Panc1 (cell line): ENCODE results near the gene SLC16A7. TPM values are rescaled to one million over a fixed set of nuclear protein-coding genes. Genes with fewer than 3 reads are reported as not detected.

ENCODE experiments used
- ATAC-seq: fragments of 200-7000 bp; cut with Tn5 transposase; 2 replicates; pipeline ENCODE4 v1.9.1; 2020; ENCODE audit warnings: mild to moderate bottlenecking, moderate library complexity
- BruUV-seq: library from RNA; stranded (reverse); fragments of 400-500 nt; replicated peaks from 2 replicates; lab custom pipeline; 2021; lab: Mats Ljungman, UMichigan
- CTCF ChIA-PET: fragments of 300-600 bp; sonication (Branson Sonifier 250); formaldehyde crosslinking; loops from one replicate; lab custom pipeline; 2022; ENCODE audit warnings: antibody characterized with exemption; lab: Charles Lee
- POLR2A ChIA-PET: fragments of 300-600 bp; sonication (Branson Sonifier 250); formaldehyde crosslinking; loops from one replicate; lab custom pipeline; 2022; ENCODE audit warnings: antibody characterized with exemption; lab: Charles Lee
- DNase-seq: peaks from one replicate; pipeline ENCODE4 v3.0.0-alpha.2; 2010; ENCODE audit warnings: low read depth, low spot score
- H3K27ac ChIP-seq: 2 replicates; pipeline ENCODE4 v1.5.1; 2011; ENCODE audit warnings: mild to moderate bottlenecking, low read length, inconsistent platforms
- H3K27me3 ChIP-seq: fragments of 200-500 bp; sonication (Bioruptor generic); 2 replicates; pipeline ENCODE4 v1.6.0; 2014; ENCODE audit warnings: low read length, inconsistent platforms; ENCODE audit not compliant: control insufficient read depth, insufficient read depth
- H3K36me3 ChIP-seq: fragments of 200-500 bp; sonication (Bioruptor generic); 2 replicates; pipeline ENCODE4 v1.5.1; 2014; ENCODE audit warnings: inconsistent platforms, mild to moderate bottlenecking, low read length, moderate library complexity; ENCODE audit not compliant: control insufficient read depth, insufficient read depth
- H3K4me1 ChIP-seq: 2 replicates; pipeline ENCODE4 v1.5.1; 2011; ENCODE audit warnings: inconsistent platforms, mild to moderate bottlenecking, low read length, moderate library complexity; ENCODE audit not compliant: control insufficient read depth, insufficient read depth
- H3K4me3 ChIP-seq, 2 experiments: 2 replicates each; pipeline ENCODE4 v1.5.1; 2011 to 2012; ENCODE audit warnings: low read depth in 2 of 2, low read length in 2 of 2, mild to moderate bottlenecking in 2 of 2, inconsistent platforms in 1 of 2, moderate library complexity in 1 of 2
- H3K9me3 ChIP-seq: fragments of 200-500 bp; sonication (Bioruptor generic); 2 replicates; pipeline ENCODE4 v1.5.1; 2014; ENCODE audit warnings: low read depth, mild to moderate bottlenecking, inconsistent platforms, low read length, moderate library complexity; ENCODE audit not compliant: control insufficient read depth, insufficient read depth
- POLR2AphosphoS5 ChIP-seq: IDR thresholded peaks from 2 replicates; pipeline ENCODE4 v1.6.1; 2012; ENCODE audit warnings: mild to moderate bottlenecking, low read depth, low read length, moderate library complexity
- SIN3A ChIP-seq: IDR thresholded peaks from 2 replicates; pipeline ENCODE4 v1.6.1; 2012; ENCODE audit warnings: low read depth, mild to moderate bottlenecking, low read length, moderate library complexity, borderline replicate concordance; ENCODE audit not compliant: insufficient read depth
- TCF7L2 ChIP-seq: IDR thresholded peaks from 2 replicates; pipeline ENCODE4 v1.6.1; 2011; ENCODE audit warnings: mild to moderate bottlenecking, low read depth, low read length, inconsistent platforms
- in situ Hi-C: cut with HindIII; loops from 2 replicates; pipeline ENCODE4 v1.10.0; 2016; ENCODE audit warnings: low sequenced_read_pairs, low pct_unique_long_range_greater_than_20kb
- intact Hi-C: fragments of 100-400 bp; cut with micrococcal nuclease; formaldehyde crosslinking; loops from one replicate; pipeline ENCODE4 v1.10.0; 2022; ENCODE audit not compliant: unreplicated experiment
- total RNA-seq: library from RNA; stranded (reverse); gene quantifications from one replicate; pipeline ENCODE4 v1.2.1, GENCODE V29; 2021; ENCODE audit not compliant: unreplicated experiment
- TF ChIP-seq, protein P1 (sequence below), 2 experiments: IDR thresholded peaks; 2 replicates each; pipeline ENCODE4 v1.6.1; 2011 to 2012; ENCODE audit warnings: low read depth in 2 of 2, control low read depth in 1 of 2, low read length in 1 of 2, mild to moderate bottlenecking in 1 of 2, moderate library complexity in 1 of 2; ENCODE audit not compliant: insufficient read depth in 1 of 2
- TF ChIP-seq, protein P2 (sequence below): fragments of 450-650 bp; IDR thresholded peaks from 2 replicates; pipeline ENCODE4 v1.5.1; 2017; ENCODE audit warnings: mild to moderate bottlenecking

Gene SLC16A7
- total RNA-seq, 1 experiment from 2014 or later, result 0.33 TPM

DNA sequence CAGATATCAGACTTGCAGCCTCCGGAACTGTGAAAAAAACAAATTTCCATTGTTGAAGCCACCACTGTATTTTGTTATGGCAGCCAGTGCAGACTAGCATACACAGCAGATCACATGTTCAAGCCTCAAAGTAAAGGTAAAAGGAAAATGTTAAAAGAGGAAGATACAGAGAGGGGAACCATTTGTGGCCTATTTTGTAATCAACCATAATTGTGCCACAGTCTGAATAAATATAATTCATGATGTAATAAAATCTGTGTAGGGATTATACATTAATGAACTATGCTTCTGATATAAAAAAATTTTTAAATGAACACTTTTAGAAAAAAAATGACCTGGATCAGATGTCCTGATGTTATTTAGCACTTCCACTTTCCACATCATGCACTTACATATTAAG is 79.6 kb downstream of the SLC16A7 start:
- TF ChIP-seq POLR2AphosphoS5 (no peak), SIN3A (no peak), TCF7L2 (no peak)
- TF ChIP-seq, protein P1, sequence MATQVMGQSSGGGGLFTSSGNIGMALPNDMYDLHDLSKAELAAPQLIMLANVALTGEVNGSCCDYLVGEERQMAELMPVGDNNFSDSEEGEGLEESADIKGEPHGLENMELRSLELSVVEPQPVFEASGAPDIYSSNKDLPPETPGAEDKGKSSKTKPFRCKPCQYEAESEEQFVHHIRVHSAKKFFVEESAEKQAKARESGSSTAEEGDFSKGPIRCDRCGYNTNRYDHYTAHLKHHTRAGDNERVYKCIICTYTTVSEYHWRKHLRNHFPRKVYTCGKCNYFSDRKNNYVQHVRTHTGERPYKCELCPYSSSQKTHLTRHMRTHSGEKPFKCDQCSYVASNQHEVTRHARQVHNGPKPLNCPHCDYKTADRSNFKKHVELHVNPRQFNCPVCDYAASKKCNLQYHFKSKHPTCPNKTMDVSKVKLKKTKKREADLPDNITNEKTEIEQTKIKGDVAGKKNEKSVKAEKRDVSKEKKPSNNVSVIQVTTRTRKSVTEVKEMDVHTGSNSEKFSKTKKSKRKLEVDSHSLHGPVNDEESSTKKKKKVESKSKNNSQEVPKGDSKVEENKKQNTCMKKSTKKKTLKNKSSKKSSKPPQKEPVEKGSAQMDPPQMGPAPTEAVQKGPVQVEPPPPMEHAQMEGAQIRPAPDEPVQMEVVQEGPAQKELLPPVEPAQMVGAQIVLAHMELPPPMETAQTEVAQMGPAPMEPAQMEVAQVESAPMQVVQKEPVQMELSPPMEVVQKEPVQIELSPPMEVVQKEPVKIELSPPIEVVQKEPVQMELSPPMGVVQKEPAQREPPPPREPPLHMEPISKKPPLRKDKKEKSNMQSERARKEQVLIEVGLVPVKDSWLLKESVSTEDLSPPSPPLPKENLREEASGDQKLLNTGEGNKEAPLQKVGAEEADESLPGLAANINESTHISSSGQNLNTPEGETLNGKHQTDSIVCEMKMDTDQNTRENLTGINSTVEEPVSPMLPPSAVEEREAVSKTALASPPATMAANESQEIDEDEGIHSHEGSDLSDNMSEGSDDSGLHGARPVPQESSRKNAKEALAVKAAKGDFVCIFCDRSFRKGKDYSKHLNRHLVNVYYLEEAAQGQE (IDR thresholded peaks at IDR 0.05; ENCODE audit: insufficient read depth in 1 of 2, low read depth in 2 of 2, low read length in 1 of 2), result no peak
- TF ChIP-seq, protein P2, sequence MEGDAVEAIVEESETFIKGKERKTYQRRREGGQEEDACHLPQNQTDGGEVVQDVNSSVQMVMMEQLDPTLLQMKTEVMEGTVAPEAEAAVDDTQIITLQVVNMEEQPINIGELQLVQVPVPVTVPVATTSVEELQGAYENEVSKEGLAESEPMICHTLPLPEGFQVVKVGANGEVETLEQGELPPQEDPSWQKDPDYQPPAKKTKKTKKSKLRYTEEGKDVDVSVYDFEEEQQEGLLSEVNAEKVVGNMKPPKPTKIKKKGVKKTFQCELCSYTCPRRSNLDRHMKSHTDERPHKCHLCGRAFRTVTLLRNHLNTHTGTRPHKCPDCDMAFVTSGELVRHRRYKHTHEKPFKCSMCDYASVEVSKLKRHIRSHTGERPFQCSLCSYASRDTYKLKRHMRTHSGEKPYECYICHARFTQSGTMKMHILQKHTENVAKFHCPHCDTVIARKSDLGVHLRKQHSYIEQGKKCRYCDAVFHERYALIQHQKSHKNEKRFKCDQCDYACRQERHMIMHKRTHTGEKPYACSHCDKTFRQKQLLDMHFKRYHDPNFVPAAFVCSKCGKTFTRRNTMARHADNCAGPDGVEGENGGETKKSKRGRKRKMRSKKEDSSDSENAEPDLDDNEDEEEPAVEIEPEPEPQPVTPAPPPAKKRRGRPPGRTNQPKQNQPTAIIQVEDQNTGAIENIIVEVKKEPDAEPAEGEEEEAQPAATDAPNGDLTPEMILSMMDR, result no peak

DNA sequence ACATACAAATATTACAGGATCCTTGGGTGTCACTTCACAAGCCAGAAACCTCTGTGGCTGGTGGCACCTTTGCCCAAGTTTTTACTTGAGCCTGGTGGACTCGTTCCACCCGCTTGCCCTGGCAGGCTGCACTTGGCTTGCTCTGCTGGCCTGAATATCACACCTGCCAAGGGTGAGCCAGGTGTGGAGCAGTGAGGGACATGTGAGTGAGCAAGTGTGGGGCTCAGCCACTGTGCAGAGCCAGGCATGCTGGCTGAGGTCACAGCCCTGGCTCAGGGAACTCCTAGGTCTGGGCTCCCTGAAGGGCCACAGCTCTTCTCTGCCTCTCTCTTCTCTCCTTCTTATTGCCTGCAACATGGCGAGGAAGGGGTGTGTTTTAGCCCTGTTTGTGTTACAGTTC is 82.0 kb downstream of the SLC16A7 start:
- CTCF ChIA-PET, result no interaction called here
- Histone ChIP-seq H3K27me3 (no peaks in the 10 kb centered on the region), H3K4me3 (no peak overlapping the region), H3K4me1 (no peaks in the 10 kb centered on the region), H3K27ac (no peak overlapping the region), H3K9me3 (no peaks in the 10 kb centered on the region), H3K36me3 (no peaks in the 10 kb centered on the region)
- in situ Hi-C loops (no loop called here), intact Hi-C loops (no loop called here)
- TF ChIP-seq POLR2AphosphoS5, result no peak
- TF ChIP-seq, protein P1 (IDR thresholded peaks at IDR 0.05; ENCODE audit: insufficient read depth in 1 of 2, low read depth in 2 of 2, low read length in 1 of 2), result no peak
- no peak for TF ChIP-seq SIN3A
- TF ChIP-seq, protein P2, result no peak
- no peak for TF ChIP-seq TCF7L2
- ATAC-seq, result no peak
- DNase-seq, result no peak
- no TSS peak for BruUV-seq
- POLR2A ChIA-PET, result no interaction called here

More for the DNA sequence above, 79.6 kb downstream of the SLC16A7 start:
- in situ Hi-C loops (no loop called here), intact Hi-C loops (no loop called here)
- H3K4me1 ChIP-seq, result no peaks in the 10 kb centered on the region
- H3K4me3 ChIP-seq, result no peak overlapping the region
- H3K27me3 ChIP-seq, result no peaks in the 10 kb centered on the region
- H3K9me3 ChIP-seq, result no peaks in the 10 kb centered on the region
- DNase-seq (no peak), ATAC-seq (no peak)
- ChIA-PET CTCF (no interaction called here), POLR2A (no interaction called here)
- no peaks in the 10 kb centered on the region for H3K36me3 ChIP-seq
- H3K27ac ChIP-seq, result no peak overlapping the region
- BruUV-seq, result no TSS peak
